Amygdala (tissue), 56 donors: Measurements from ENCODE around the gene VAMP8.
"Not testable (repeated sequence)": the region's sequence is repeated elsewhere in the genome, so short reads cannot be mapped to it uniquely, and the experiment has no call there.

Experiments
- DNase-seq, 56 donors: peaks; one replicate each; lab custom pipeline; 2025; lab: John Stamatoyannopoulos, UW

Gene VAMP8

DNA sequence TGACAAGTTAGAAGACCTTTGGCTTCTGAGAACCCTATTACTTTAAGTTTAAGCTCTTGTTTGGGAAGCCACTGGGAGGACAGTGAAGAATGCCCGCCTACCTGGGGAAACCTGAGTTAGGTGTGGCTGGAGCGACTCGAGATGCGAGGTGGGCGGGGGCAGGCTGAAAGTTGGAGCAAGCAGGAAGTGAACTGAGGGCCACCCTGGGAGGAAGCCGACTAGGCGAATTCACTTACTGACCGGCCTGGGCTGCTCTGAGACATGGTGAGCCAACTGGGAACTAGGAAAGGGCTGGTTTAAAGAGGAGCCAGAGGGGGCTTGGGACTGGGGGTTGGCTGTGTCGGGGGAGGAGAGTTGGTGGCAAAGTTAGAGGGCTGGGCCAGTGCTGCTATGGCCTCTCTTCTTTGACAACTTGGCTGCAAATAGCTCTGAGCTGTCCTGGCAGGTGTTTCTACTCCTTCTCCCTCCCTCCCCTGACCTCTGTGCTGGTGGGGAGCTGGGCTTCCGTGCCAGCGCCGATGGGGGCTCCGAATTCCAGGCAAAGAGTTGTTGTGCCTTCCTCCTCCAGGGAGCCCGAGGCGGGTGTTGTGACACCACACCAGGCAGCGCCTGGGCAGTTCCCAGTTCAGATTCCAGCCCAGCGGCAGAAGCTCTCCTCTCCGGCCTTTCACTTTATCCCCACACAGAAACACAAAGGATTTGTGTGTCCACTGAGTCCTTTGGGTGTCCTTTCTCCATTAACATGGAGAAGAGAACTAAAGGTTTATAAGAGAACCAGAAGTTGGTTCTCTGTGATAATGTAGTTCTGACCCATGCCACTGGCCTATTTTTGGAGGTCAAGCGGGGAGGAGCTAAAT lies at the start of gene VAMP8:
VAMP8 (plus strand) TSS at position 201 of the 857 bp plus-strand sequence; CDS start at position 262, 61 bp downstream.
- no peak for DNase-seq

DNA sequence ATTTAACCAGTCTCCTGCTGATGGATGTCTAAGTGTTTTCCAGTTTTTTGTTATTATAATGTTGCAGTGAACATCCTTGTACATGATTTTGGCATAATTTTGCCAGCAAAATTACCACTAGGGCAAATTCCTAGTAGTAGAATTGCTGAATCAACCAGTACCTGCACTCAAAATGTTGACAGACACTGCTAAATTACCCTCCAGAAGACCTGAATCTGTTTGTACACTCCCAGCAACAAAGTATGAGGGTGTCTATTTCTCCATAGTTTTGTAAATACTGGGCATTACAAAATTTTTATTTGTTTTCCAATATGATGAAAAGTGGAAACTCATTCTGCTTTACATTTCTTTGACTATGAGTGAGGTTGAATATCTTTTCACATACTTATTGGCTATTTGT lies 49.6 kb upstream of the VAMP8 start:
- no peak for DNase-seq

DNA sequence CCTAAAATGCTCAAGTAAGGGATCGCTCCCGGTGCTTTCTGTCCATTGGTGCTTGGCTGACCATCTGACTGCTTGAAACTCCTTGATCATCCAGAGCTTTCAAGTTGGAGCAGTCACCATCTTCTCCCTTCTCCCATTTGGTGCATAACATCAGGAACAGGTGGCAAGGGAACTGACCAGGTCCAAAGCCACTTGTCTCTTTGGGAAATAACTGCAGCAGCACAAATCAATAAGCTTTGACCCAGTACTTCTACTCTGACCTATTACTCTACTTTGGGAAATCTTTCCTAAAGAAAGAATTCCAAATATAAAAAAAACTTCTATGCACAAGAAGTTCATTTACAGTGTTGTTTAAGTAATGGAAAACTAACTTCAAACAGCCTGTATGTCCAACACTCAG lies 49.0 kb upstream of the VAMP8 start:
- no peak for DNase-seq

DNA sequence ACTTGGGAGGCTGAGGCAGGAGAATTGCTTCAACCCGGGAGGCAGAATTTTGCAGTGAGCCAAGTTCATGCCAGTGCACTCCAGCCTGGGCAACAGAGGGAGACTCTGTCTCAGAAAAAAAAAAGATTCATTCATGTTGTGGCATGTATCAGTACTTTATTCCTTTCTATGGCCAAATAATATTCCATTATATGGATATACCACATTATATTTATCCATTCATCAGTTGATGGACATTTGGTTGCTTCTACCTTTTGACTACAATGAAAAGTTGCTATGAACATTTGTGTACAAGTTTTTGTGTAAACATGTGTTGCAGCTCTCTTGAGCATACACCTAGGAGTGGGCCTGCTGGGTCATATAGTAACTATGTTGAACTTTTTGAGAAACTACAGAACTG lies 47.6 kb upstream of the VAMP8 start:
- no peak for DNase-seq

DNA sequence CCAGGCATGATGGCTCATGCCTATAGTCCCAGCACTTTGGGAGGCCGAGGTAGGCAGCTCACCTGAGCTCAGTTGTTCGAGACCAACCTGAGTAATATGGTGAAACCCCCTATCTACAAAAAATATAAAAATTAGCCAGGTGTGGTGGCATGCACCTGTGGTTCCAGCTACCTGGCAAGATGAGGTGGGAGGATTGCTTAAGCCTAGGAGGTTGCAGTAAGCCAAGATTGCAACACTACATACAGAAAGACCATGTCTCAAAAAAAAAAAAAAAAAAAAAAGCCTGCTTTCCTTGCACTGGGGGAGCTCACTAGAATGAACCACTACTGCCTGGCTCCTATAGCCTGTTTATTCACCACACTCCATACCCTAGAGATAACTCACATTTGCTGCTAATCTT lies 45.8 kb upstream of the VAMP8 start:
- DNase-seq: no peak

DNA sequence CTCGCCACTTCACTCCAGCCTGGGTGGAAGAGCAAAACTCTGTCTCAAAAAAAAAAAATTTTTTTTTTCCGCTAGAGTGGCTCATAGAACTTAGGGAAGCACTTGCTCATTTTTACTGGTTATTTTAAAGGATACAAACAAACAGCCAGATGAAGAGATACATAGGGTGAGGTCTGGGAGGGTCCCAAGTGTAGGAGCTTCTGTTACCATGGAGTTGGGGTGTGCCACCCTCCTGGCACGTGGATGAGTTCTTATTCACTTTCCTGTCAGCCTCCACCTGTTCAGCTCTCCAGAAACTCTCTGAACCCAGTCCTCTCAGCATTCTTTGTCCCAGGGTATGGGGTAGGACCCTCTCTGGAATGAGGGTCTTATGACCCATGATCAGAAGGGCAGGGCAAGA lies 43.3 kb upstream of the VAMP8 start:
- DNase-seq: no peak

DNA sequence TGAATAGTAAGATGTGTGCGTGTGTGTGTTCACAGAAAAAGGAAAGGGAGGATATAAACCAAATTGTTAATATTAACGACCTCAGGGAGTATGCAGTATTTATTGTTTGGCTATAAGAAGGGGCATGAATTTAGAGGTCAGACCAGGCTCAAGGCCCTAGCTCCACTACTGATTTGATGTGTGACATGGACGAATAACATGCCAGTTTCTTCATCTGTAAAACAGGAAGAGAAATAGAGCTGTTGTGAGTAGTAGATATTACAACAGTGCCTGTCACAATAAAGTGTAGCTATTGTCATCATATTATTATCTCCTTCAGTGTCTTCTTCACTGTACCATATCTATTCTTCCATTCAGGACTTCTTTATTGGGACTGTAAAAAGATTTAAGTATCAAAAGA lies 42.5 kb upstream of the VAMP8 start:
- no peak for DNase-seq

DNA sequence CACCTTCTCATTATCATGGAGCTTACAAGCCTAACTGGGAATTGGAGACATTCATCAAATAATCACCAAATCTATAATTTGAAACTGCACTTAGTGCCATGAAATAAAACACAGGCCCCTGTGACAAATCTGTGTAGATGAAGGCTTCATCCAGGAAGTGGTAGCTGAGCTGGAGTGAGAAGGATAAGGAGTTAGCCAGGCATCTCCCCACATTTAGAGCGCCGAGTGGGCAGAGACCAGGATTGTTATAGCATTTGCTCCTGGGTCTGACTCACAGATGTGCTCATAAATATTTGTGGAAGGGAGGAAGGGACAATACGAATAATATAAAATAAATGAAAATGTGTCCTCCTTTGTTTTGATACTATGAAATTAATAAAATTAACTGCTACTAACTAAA lies 40.9 kb upstream of the VAMP8 start:
- peak in 1 of 56 donors; percentile 14 for DNase-seq

DNA sequence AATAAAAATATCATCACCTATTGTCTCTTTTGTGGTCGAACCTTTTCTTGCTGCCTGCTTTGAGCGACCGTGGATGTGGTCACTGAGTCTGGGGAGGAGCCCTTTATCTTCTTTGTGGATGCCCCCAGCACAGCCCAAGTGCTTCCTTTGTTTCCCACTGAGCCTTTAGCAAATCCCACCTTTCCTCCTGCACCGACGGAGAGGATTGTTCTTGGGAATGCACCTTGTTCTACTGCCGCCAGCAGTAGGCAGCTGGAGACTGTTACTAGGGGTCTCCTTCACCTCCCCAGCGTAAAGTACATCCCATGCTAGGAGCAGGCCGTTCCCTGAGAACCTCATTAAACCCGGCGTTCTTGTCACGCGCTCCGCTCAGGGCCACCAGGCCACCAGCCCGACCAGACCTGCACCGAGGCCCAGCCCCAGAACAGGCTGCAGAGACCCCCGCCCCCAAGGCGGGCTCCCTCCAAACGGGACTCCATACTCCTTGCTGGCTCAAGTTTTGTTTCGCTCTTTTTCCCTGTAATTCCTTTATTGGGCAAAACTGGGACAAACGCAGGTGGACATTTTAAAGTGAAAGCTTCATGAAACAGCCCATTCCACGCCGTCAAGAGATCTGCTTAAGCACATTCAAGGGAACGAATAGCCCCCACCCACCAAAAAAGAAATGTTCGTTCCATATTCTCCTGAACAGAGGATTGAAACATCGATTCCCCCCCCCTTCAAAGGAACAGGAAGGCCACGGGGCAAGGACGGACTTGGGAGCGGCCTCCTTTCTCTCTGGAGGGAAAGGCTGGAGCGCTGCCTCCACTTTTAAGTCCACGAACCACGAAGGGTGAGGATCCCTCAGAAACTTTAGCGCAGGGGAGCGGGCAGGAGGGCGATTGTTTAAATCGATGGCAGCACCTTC lies 39.5 kb upstream of the VAMP8 start:
- DNase-seq: peak in 47 of 56 donors; percentile 9 to 75 (median 46)

DNA sequence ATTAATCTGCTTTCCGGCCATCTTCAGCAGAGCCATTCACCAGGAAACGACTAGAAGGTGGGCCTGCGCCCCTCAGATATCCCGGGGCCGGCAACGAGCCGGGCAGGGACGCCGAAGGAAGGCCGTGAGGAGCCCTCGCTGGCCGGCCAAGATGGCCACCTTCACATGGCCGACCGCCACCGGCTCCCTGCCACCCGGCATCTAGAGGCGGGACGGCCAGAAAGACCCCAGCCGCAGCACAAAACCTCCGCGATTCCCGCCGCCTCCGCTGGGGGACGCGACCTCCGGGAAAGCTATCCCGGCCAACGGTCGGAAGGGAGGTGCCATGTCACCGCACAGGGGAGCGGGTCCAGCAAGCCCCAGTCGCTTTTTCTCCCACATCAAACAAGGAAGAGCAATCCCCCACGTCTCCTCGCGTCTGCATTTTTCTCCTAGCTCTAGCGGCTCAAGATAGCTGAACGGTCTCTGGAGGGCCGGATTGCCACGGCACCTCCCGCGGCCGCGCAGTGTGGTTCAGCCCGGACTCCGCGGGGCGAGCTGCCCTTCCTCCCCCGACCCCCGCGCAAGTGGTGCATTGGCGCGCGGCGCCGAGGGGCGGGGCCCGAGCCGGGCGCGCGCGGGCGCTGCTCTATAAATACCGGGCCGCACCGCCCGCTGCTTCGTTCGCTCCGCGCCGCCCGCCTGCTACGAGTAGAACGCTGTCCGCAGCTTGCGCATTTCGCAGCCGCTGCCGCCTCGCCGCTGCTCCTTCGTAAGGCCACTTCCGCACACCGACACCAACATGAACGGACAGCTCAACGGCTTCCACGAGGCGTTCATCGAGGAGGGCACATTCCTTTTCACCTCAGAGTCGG lies 38.7 kb upstream of the VAMP8 start, which contains the start of gene MAT2A:
MAT2A (plus strand) TSS at position 662 of the 854 bp plus-strand sequence; CDS start at position 782, 120 bp downstream.
- DNase-seq: peak; percentile 67 to 99 (median 93)

DNA sequence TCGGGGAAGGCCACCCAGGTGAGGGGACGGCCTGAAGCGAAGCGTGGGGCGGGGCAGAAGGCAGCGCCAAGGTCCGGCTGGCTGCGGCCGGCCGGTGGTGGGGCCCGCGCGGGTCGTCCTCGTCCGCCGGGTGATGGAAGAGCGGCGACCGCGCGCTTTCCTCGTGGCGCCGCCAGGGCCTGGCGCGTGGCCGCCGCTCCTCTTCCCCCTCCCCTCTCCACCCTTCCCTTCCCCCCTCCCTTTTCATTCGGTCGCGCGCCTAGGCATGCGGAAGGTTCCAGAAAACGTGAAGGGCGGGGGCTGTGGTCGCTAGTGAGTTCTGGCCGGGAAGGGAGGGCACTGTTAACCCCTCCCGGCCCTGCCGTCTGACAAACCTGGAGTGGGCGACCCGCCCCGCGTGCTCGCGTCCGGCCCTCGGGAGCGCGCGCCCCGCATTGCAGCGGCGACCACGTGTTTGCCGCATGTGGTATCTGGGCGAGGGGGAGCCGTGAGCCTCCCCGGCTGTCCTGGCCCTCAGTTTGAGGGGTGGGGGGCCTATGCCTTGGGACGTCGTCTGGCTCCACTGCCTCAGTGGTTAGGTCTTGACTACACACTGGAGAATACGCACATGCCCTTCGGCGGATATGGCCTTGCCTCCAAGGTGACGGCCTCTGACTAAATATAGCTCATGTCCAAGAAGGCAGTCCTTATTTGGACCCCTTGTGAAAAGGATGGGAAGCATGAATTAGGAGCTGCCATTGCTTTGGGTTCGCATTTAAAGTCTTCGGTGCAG lies 37.8 kb upstream of the VAMP8 start:
- peak in 46 of 56 donors; percentile 17 to 91 (median 59) for DNase-seq

DNA sequence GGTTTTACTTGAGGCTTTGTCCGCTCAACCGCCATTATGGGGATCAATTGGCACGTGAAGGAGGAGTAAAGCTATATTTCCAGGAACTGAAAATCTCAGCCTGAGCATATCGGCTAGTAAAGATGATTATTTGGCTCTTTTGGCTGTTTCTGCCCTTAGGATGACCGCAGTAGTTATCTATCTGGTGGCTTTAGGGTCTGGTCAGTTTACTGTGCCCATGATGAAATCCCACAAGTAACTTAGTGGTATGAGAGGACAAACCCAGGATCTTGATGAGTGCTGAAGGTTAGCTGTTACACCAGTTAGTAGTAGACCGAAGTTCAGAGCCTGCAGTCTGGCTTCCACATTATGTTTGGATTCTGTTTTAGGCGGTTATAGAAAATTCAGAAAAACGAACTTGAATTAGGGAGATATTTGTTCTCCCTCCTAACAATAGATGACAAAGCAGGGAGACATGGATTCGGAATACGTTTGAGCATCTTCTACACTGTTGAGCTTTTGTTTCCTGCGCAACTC lies 37.2 kb upstream of the VAMP8 start:
- no peak for DNase-seq

DNA sequence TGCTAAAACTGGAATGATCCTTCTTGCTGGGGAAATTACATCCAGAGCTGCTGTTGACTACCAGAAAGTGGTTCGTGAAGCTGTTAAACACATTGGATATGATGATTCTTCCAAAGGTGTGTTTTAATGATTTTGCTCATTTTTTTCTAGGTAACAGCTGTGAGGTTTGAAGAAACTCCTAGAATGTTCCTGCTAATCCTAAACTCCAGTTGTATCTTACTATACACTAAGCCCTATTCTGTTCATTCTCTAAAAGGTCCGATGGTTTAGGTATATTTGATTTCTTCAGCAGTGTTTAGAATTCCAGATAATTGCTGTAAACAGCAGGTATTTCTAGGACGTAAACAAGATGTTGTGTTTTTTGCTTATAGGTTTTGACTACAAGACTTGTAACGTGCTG lies 36.1 kb upstream of the VAMP8 start:
- DNase-seq: no peak

DNA sequence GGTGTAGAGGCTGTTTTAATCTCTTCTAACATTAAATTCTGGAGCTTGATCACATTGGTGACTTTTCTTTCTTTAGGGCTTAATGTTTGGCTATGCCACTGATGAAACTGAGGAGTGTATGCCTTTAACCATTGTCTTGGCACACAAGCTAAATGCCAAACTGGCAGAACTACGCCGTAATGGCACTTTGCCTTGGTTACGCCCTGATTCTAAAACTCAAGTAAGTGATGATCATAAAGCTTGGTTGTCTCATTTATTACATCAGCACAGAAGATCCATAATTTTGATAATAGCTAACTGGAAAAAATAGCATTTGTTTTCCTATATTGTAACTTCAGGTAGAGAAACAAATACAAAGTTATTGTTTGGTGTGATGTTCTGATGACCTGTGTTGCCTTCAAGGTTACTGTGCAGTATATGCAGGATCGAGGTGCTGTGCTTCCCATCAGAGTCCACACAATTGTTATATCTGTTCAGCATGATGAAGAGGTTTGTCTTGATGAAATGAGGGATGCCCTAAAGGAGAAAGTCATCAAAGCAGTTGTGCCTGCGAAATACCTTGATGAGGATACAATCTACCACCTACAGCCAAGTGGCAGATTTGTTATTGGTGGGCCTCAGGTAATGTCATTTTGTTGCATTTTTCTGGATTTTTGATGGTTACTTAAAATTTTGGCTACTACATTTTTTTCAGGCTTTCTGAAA lies 35.5 kb upstream of the VAMP8 start:
- DNase-seq: no peak

DNA sequence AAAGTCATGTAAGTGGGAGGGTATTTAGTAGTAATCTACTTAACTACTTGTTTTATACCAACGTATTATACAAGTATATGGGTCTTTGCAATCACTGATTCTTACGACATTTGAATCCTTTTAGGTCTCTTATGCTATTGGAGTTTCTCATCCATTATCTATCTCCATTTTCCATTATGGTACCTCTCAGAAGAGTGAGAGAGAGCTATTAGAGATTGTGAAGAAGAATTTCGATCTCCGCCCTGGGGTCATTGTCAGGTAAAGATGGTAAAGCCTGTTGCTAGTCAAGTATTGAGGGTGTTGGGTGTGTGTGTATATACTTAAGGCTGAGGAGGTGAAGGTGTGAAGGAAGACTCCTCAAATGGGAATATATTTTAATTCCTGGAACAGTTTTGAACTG lies 34.6 kb upstream of the VAMP8 start:
- DNase-seq: no peak

DNA sequence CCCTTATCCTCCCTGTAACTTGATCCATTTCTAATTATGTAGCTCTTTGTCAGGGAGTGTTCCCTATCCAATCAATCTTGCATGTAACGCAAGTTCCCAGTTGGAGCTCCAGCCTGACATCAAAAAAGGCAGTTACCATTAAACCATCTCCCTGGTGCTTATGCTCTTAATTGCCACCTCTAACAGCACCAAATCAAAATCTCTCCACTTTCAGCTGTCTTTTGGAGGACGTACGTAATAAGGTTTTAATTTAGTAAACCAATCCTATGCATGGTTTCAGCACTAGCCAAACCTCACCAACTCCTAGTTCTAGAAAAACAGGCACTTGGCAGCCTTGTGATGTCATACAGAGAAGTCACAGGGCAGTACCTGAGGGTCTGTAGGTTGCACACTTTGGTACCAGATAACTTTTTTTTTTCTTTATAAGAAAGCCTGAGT lies 33.1 kb upstream of the VAMP8 start:
- not testable (repeated sequence) for DNase-seq

DNA sequence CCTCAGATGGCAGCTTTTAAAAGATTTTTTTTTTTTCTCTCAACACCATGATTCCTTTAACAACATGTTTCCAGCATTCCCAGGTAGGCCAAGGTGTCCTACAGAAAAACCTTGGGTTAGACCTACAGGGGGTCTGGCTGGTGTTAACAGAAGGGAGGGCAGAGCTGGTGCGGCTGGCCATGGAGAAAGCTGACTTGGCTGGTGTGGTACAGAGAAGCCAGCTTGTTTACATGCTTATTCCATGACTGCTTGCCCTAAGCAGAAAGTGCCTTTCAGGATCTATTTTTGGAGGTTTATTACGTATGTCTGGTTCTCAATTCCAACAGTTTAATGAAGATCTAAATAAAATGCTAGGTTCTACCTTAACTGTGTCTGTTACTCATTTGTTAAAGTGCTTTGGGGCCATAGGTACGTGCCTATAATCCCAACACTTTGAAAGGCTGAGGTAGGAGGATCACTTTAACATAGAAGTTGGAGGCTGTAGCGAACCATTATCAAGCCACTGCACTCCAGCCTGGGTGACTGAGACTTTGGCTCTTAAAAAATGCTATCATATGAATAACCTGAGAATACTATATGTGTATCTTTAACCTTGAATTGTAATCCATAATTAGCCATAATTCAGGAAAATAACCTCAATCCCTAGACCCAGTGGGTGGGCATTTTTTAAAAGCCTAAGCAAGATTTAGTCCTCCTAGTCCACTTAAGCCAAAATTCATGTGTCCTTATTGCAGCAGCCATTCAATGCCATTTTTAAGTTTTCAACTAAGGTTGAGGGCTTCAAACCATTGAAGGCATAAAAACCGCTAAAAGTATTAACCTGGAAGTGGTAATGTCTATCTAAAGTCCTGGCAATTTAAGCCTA lies 32.2 kb upstream of the VAMP8 start:
- not testable (repeated sequence) for DNase-seq
